GM18502 (cell line): Measurements from ENCODE around the gene ZC3H10.

ENCODE experiments used
- ATAC-seq: cut with Tn5 transposase; IDR thresholded peaks from one replicate; pipeline ENCODE4 v1.9.1; 2021; ENCODE audit warnings: mild to moderate bottlenecking; ENCODE audit not compliant: unreplicated experiment, poor library complexity

Gene ZC3H10

GRCh38 chr12:56164345-56164729 lies 46.3 kb downstream of the ZC3H10 start:
- no peak for ATAC-seq

GRCh38 chr12:56165369-56165768 lies 47.3 kb downstream of the ZC3H10 start:
- no peak for ATAC-seq

GRCh38 chr12:56169229-56169759 lies 51.2 kb downstream of the ZC3H10 start:
- ATAC-seq: no peak

- ATAC-seq: no peak
Observed at GRCh38 chr12:56172839-56173238, 54.8 kb downstream of the ZC3H10 start.
